Measurements from ENCODE around the gene CPA3.

The CPA3 gene

DNA sequence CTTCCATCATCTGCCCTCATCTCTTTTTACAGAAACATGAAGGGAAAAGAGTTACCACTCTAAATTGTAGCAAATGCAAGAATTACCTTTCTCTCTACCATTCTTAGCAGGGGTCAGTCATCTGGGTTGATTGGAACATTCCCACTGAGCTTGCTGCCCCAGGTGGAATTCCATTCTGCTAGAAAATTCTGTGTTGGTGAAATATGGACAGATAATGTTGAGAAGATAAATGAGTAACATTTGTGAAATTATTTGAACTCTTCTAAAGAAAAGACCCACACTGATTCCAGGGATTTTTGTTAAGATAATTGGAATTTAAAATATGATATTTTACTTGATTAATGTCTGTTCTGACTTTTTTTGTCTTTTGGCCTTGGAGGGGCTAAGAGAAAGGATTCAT lies 11.0 kb upstream of the CPA3 start:
- ChIA-PET POLR2A (no interaction called here), CTCF (interaction anchor here (1.4 to 8.1 kb wide), 3 partner anchors 7 to 90 kb away, joined by 3 to 46 read pairs (median 4); no protein-coding TSS in a partner anchor)
- no peak for DNase-seq (ENCODE audit: extremely low spot score)
- TF ChIP-seq, protein P1, sequence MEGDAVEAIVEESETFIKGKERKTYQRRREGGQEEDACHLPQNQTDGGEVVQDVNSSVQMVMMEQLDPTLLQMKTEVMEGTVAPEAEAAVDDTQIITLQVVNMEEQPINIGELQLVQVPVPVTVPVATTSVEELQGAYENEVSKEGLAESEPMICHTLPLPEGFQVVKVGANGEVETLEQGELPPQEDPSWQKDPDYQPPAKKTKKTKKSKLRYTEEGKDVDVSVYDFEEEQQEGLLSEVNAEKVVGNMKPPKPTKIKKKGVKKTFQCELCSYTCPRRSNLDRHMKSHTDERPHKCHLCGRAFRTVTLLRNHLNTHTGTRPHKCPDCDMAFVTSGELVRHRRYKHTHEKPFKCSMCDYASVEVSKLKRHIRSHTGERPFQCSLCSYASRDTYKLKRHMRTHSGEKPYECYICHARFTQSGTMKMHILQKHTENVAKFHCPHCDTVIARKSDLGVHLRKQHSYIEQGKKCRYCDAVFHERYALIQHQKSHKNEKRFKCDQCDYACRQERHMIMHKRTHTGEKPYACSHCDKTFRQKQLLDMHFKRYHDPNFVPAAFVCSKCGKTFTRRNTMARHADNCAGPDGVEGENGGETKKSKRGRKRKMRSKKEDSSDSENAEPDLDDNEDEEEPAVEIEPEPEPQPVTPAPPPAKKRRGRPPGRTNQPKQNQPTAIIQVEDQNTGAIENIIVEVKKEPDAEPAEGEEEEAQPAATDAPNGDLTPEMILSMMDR (IDR thresholded peaks at IDR 0.05; ENCODE audit: control extremely low read depth, extremely low read depth, low read depth, missing control alignments) = no peak

DNA sequence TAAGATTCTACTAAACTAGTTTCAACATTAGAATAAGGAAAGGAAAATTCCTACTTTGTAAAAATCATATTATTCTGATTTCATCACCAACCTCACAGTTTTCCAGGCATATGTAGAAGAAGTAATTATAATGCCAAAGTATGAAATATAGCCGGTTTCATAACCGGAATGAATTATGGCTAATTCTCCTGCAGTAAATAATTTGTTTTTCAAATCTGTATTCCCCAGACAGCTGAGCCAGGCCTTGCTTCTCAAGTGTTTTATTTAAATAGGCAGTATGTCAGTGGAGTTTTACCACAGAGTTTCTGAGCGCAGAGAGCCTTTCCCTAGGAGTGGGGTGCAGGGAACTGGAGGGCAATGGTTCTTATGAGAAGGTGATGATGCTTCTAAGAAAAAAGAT lies 8.7 kb upstream of the CPA3 start:
- ChIA-PET POLR2A (no interaction called here), CTCF (no interaction called here)

DNA sequence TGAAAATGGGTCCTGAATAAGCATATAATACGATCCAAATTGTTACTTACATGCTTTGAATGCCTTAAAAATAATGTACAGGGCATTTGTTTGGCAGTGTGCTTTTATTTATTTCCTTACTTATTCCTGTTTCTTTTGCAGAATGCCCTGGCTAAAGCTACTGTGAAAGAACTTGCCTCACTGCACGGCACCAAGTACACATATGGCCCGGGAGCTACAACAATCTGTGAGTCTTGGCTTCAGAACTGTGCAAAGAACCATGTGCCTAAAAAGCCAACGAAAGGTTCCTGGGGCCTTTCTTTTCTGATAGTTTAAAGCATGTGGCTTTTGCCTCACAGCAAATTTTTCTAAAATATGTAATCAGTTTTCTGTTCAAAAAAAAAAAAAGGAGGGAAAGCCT lies 7.8 kb upstream of the CPA3 start:
- DNase-seq (ENCODE audit: extremely low spot score) = no peak
- TF ChIP-seq, protein P1 (IDR thresholded peaks at IDR 0.05; ENCODE audit: control extremely low read depth, extremely low read depth, low read depth, missing control alignments) = no peak
- POLR2A ChIA-PET = no interaction called here
- CTCF ChIA-PET = interaction anchor here (1.3 kb wide), 1 partner anchor 19 kb away, joined by 3 read pairs; no protein-coding TSS in a partner anchor

More for the DNA sequence above, 8.7 kb upstream of the CPA3 start:
- DNase-seq (ENCODE audit: extremely low spot score) = no peak
- TF ChIP-seq, protein P1 (IDR thresholded peaks at IDR 0.05; ENCODE audit: control extremely low read depth, extremely low read depth, low read depth, missing control alignments) = no peak

DNA sequence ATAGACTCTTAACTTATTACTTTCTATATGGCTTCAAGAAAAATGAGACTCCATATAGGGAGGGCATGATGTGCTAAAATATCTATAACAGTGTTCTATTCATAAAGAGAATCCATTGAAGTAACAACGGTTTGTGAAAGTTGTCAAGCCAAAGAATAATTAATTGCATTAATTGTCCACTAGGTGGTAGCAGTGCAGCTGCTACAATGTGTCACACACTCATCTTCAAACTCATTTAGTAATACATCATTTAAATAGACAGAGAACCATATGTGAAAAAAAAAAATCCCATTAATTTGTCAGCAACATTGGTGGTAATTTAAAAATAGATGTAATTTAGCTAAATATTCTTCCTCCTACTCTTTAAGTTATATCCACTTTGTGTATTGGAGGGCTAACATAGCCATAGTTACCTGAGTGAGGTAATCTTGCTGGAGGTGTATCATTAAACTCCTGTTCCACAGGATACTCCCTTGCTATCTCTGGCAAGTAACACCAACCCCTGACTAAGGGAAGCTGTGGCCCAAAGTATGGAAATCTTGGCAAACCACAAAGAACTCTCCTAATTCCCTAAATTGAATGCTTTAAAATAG lies 3.7 kb upstream of the CPA3 start:
- TF ChIP-seq, protein P1 (IDR thresholded peaks at IDR 0.05; ENCODE audit: control extremely low read depth, extremely low read depth, low read depth, missing control alignments) = peak; percentile 62
- POLR2A ChIA-PET = no interaction called here
- CTCF ChIA-PET = interaction anchor here (0.9 to 6.9 kb wide), 19 partner anchors 9 to 414 kb away, joined by 3 to 78 read pairs (median 4); no protein-coding TSS in a partner anchor
- peak; percentile 49 for DNase-seq (ENCODE audit: extremely low spot score)

DNA sequence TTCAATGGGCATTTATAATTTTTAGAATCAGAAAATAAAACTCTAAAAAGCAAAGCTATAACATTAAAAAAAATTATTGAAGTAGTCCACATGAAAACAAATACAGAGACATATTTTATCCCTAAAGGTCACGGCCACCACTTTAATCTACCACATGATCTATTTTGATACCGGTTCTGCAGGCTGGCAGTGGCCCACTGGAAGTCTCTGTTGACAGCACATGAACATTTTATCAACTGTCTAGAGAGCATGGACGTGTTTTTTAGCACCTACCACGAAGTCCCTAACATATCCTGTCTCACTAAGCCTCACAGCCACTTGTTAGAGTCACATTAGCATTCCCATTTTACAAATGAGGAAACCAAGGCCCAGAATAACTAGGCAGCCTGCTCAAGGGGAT lies 1.8 kb upstream of the CPA3 start:
- DNase-seq (ENCODE audit: extremely low spot score) = no peak
- ChIA-PET POLR2A (no interaction called here), CTCF (interaction anchor here (1.5 to 6.9 kb wide), 8 partner anchors 11 to 412 kb away, joined by 3 to 78 read pairs (median 16); no protein-coding TSS in a partner anchor)
- TF ChIP-seq, protein P1 (IDR thresholded peaks at IDR 0.05; ENCODE audit: control extremely low read depth, extremely low read depth, low read depth, missing control alignments) = no peak

DNA sequence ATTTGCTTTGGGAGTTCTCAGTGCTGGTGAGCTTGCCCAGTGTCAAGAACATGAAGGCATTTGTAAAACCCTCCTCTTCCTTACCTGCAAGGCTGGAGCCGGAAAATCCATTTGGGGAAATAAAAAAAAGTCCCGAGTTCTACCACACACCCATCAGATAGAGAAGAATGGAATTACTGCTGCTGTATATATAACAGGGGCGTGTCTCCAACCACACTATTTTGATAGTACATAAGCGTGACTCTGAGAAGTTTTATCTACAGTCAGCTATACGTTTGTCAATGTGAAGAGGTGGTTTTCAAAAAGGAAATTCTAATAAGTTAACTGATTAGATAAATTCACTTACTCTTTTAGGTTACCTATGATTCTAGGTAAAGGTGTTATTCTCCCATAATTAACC lies 1.3 kb upstream of the CPA3 start:
- no peak for DNase-seq (ENCODE audit: extremely low spot score)
- CTCF ChIA-PET = interaction anchor here (2.9 to 6.9 kb wide), 4 partner anchors 10 to 86 kb away, joined by 15 to 78 read pairs (median 31); no protein-coding TSS in a partner anchor
- POLR2A ChIA-PET = no interaction called here
- TF ChIP-seq, protein P1 (IDR thresholded peaks at IDR 0.05; ENCODE audit: control extremely low read depth, extremely low read depth, low read depth, missing control alignments) = no peak
